K562 (cell line): ENCODE data around the gene OR5F1. TPM values are rescaled to one million over a fixed set of nuclear protein-coding genes. Genes with fewer than 3 reads are reported as not detected.

ENCODE experiments used
- ATAC-seq: fragments of 200-7000 bp; cut with Tn5 transposase; 3 replicates; pipeline ENCODE4 v1.9.1; 2020; ENCODE audit warnings: moderate library complexity
- BruUV-seq: library from RNA; stranded (reverse); fragments of 400-500 nt; replicated peaks from 2 replicates; lab custom pipeline; 2021; lab: Mats Ljungman, UMichigan
- CTCF ChIA-PET: fragments of 300-600 bp; formaldehyde crosslinking; extraction: SDS; loops from one replicate; lab custom pipeline; 2021; ENCODE audit warnings: low intra/inter-chr PET ratio; lab: Yijun Ruan, JAX
- POLR2A ChIA-PET: fragments of 300-600, 350-650 bp; sonication (Branson Sonifier 250); formaldehyde crosslinking; extraction: SDS; loops from one replicate; lab custom pipeline; 2021; ENCODE audit warnings: antibody characterized with exemption, inconsistent platforms; lab: Yijun Ruan, JAX
- DNase-seq, 4 experiments: peaks; one replicate each; pipeline versions ENCODE4 v3.0.0 to v3.0.0-alpha.2; 2011 to 2018; ENCODE audit warnings: low spot score in 3 of 4, mixed read lengths in 3 of 4; ENCODE audit errors: extremely low read depth in 1 of 4
- FAIRE-seq: peaks from 2 replicates; lab custom pipeline; 2011; peaks lifted over from hg19 to GRCh38; lab: Jason Lieb, UNC
- H2AFZ ChIP-seq: 2 replicates; pipeline ENCODE4 v1.6.0; 2011; ENCODE audit warnings: low read depth, low read length, control low read depth, inconsistent platforms
- H3K27ac ChIP-seq: fragments of 200-600 bp; 3 replicates; pipeline ENCODE4 v1.8.0; 2011; ENCODE audit warnings: low read depth, mild to moderate bottlenecking, control low read depth, inconsistent platforms, low read length, moderate library complexity, mixed read lengths; ENCODE audit errors: extremely low read depth
- H3K27me3 ChIP-seq, 2 experiments: fragments of 300-600 bp in 1 of 2; 2 replicates in 1 of 2; 3 replicates in 1 of 2; pipeline versions ENCODE4 v1.6.0 to v1.8.0; 2011; ENCODE audit warnings: inconsistent platforms in 2 of 2, low read length in 2 of 2, mild to moderate bottlenecking in 1 of 2, mixed read lengths in 1 of 2, moderate library complexity in 1 of 2; ENCODE audit not compliant: control insufficient read depth in 2 of 2, insufficient read depth in 2 of 2
- H3K36me3 ChIP-seq: fragments of 300-600 bp; 3 replicates; pipeline ENCODE4 v1.8.0; 2011; ENCODE audit warnings: mild to moderate bottlenecking, low read length, inconsistent platforms; ENCODE audit not compliant: control insufficient read depth, insufficient read depth
- H3K4me1 ChIP-seq, 2 experiments: fragments of 200-600 bp in 1 of 2; replicated peaks in 1 of 2; 2 replicates in 1 of 2; 3 replicates in 1 of 2; pipeline versions ENCODE4 v1.5.1 to v1.8.0; 2011; ENCODE audit warnings: inconsistent platforms in 2 of 2, low read length in 2 of 2, mild to moderate bottlenecking in 1 of 2, mixed read lengths in 1 of 2, moderate library complexity in 1 of 2; ENCODE audit not compliant: control insufficient read depth in 2 of 2, insufficient read depth in 2 of 2
- H3K4me2 ChIP-seq: 2 replicates; pipeline ENCODE4 v1.6.1; 2011; ENCODE audit warnings: low read length, control low read depth, inconsistent platforms, mixed read lengths; ENCODE audit not compliant: insufficient read depth
- H3K4me3 ChIP-seq: fragments of 200-600 bp; sonication (generic), shearing (Covaris generic); 2 replicates; pipeline ENCODE4 v1.5.1; 2016; ENCODE audit warnings: control low read depth, inconsistent platforms
- H3K79me2 ChIP-seq: fragments of 200-600 bp; 3 replicates; pipeline ENCODE4 v1.8.0; 2011; ENCODE audit warnings: low read length, inconsistent platforms; ENCODE audit not compliant: control insufficient read depth, insufficient read depth
- H3K9ac ChIP-seq, 2 experiments: 2 replicates each; pipeline versions ENCODE4 v1.6.0 to v1.6.1; 2011; ENCODE audit warnings: low read depth in 2 of 2, low read length in 2 of 2, control low read depth in 1 of 2, inconsistent platforms in 1 of 2, mild to moderate bottlenecking in 1 of 2, mixed read lengths in 1 of 2; ENCODE audit not compliant: insufficient read depth in 1 of 2
- H3K9me1 ChIP-seq: one replicate; pipeline ENCODE4 v1.6.0; 2011; ENCODE audit warnings: inconsistent platforms, mild to moderate bottlenecking, low read length, moderate library complexity; ENCODE audit not compliant: control insufficient read depth, insufficient read depth
- H3K9me3 ChIP-seq: replicated peaks from 2 replicates; pipeline ENCODE4 v1.5.1; 2011; ENCODE audit warnings: low read depth, low read length, inconsistent platforms; ENCODE audit not compliant: control insufficient read depth, insufficient read depth
- H4K20me1 ChIP-seq: replicated peaks from 2 replicates; pipeline ENCODE4 v1.6.1; 2011; ENCODE audit warnings: low read length, inconsistent platforms, mixed read lengths; ENCODE audit not compliant: control insufficient read depth, insufficient read depth
- DACH1 ChIP-seq: fragments of 450-650 bp; IDR thresholded peaks from 2 replicates; pipeline ENCODE4 v1.6.1; 2018; ENCODE audit not compliant: partially characterized antibody
- DMBX1 ChIP-seq: fragments of 250-450 bp; sonication (Bioruptor Pico); IDR thresholded peaks from 2 replicates; pipeline ENCODE4 v1.8.0; 2022; ENCODE audit warnings: inconsistent platforms, mild to moderate bottlenecking, moderate library complexity, borderline replicate concordance
- EZH2 ChIP-seq: IDR thresholded peaks from 2 replicates; pipeline ENCODE4 v1.6.1; 2012; ENCODE audit warnings: low read depth, mild to moderate bottlenecking, inconsistent platforms, low read length, borderline replicate concordance
- JUND ChIP-seq, 2 experiments: IDR thresholded peaks; 2 replicates in 1 of 2; 3 replicates in 1 of 2; pipeline ENCODE4 v1.6.1; 2011; ENCODE audit warnings: borderline replicate concordance in 2 of 2, low read depth in 2 of 2, low read length in 2 of 2, improper control_type of control experiment in 1 of 2, missing biosample characterization in 1 of 2, missing genetic modification characterization in 1 of 2, missing genetic modification reagents in 1 of 2
- KAT8 ChIP-seq: fragments of 450-650 bp; IDR thresholded peaks from 2 replicates; pipeline ENCODE4 v1.6.1; 2016; ENCODE audit warnings: low read depth, mild to moderate bottlenecking
- LCOR ChIP-seq: sonication (generic); formaldehyde crosslinking; IDR thresholded peaks from 2 replicates; pipeline ENCODE4 v1.8.0; 2022; ENCODE audit warnings: mild to moderate bottlenecking, missing genetic modification reagents
- NCOR1 ChIP-seq: fragments of 450-650 bp; IDR thresholded peaks from 2 replicates; pipeline ENCODE4 v1.6.1; 2016; ENCODE audit warnings: mild to moderate bottlenecking, moderate library complexity
- TCF7 ChIP-seq: sonication (generic); IDR thresholded peaks from 2 replicates; pipeline ENCODE4 v1.6.1; 2016; ENCODE audit warnings: antibody characterized with exemption, borderline replicate concordance
- ZFPM2 ChIP-seq: fragments of 250-450 bp; sonication (Bioruptor Pico); IDR thresholded peaks from 2 replicates; pipeline ENCODE4 v1.5.1; 2022; ENCODE audit warnings: mild to moderate bottlenecking
- ZSCAN32 ChIP-seq: fragments of 450-650 bp; formaldehyde crosslinking; IDR thresholded peaks from 2 replicates; pipeline ENCODE4 v1.4.0; 2020; ENCODE audit warnings: mild to moderate bottlenecking, moderate library complexity
- in situ Hi-C: fragments of 300-500 bp; cut with MboI; formaldehyde crosslinking; loops from 4 replicates; pipeline ENCODE4 v1.15.0; 2018; ENCODE audit warnings: inconsistent platforms, mixed read lengths
- intact Hi-C: fragments of 100-400 bp; cut with micrococcal nuclease; formaldehyde crosslinking; loops from 2 replicates; pipeline ENCODE4 v1.14.2; 2022
- polyA plus RNA-seq, 8 experiments: library from polyadenylated mRNA; depleted of rRNA in 4 of 8; stranded (reverse) in 5 of 8; unstranded in 3 of 8; fragments of >200 nt; fragmentation: Nextera tagmentation in 2 of 8; fragmentation: Illumina TruSeq in 1 of 8; extraction: Ambion mirVana in 2 of 8; extraction: Trizol in 1 of 8; gene quantifications; 2 replicates each; pipeline versions ENCODE4 v1.2.1 to v1.2.3, GENCODE V29; 2011 to 2014; ENCODE audit warnings: inconsistent platforms in 1 of 8, missing spikeins in 1 of 8
- total RNA-seq, 7 experiments: library from RNA; depleted of rRNA in 6 of 7; stranded (reverse); fragments of >200 nt in 6 of 7; fragmentation: Illumina TruSeq in 2 of 7; extraction: Trizol in 2 of 7; gene quantifications; 2 replicates each; pipeline versions ENCODE4 v1.2.1 to v1.2.3, GENCODE V29; 2011 to 2021; ENCODE audit warnings: low replicate concordance in 1 of 7
- TF ChIP-seq, protein P1 (sequence below): sonication (generic); formaldehyde crosslinking; IDR thresholded peaks from 2 replicates; pipeline ENCODE4 v1.5.0; 2020; ENCODE audit warnings: missing genetic modification reagents
- TF ChIP-seq, protein P2 (sequence below): fragments of 450-650 bp; formaldehyde crosslinking; IDR thresholded peaks from 2 replicates; pipeline ENCODE4 v1.4.0; 2020; ENCODE audit warnings: mild to moderate bottlenecking, moderate library complexity
- TF ChIP-seq, protein P3 (sequence below): fragments of 250-450 bp; sonication (Bioruptor Pico); IDR thresholded peaks from 2 replicates; pipeline ENCODE4 v1.5.0; 2021; ENCODE audit warnings: mild to moderate bottlenecking, borderline replicate concordance
- TF ChIP-seq, protein P4 (sequence below): fragments of 250-450 bp; sonication (Bioruptor Pico); IDR thresholded peaks from 2 replicates; pipeline ENCODE4 v1.9.0; 2021; ENCODE audit warnings: mild to moderate bottlenecking

Gene OR5F1
- total and polyA plus RNA-seq, 9 of the 15 experiments (the other 6 are each of a cell fraction or from before 2014, with no cell fraction given): not detected

DNA sequence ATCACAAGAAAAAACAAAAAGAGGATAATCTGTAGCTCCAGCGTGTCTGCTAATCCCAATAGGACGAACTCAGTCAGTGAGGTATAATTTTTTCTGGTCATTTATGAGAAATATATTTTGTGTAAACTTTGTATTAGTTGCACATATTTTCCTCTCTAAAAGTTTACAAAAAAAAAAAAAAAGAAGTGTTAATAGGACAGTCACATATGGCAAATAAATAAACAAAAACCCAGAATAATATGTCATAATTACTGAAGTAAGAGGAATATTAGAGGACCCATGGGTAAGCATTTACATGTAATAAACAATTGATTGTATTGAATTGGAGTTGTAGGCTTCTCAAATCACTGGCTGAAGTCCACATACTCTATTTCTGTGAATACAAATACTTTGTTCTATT is at the start of gene OR5F1 (continued):
- no peak for TF ChIP-seq DACH1
- no peak for TF ChIP-seq EZH2
- TF ChIP-seq, protein P1, sequence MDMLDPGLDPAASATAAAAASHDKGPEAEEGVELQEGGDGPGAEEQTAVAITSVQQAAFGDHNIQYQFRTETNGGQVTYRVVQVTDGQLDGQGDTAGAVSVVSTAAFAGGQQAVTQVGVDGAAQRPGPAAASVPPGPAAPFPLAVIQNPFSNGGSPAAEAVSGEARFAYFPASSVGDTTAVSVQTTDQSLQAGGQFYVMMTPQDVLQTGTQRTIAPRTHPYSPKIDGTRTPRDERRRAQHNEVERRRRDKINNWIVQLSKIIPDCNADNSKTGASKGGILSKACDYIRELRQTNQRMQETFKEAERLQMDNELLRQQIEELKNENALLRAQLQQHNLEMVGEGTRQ: no peak
- TF ChIP-seq ZSCAN32: no peak
- no peak for TF ChIP-seq TCF7

DNA sequence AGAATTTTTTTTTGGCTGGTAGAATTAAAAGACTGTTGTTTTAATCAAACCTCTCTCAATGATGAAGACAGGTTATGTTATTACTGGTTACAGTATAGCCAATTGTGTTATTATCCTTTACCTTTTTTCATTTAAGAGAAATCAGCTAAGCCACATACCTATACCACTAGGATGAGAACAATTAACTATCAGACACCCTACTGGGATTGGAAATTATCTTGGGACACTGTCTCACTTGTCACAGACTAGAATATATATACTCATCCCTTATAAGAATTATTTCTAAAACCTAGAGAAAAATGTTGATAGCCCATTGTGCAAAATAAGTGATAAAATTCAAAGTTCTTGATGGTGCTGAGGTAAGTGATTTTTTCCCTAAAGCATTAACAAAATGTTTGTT is 32.9 kb upstream of the OR5F1 start, which contains the start of gene OR5AS1:
OR5AS1 (plus strand) TSS at position 301 of the 400 bp plus-strand sequence. CDS start 2,765 bp downstream, outside the sequence.
- CTCF ChIA-PET: no interaction called here
- FAIRE-seq: no peak
- no peaks in the 10 kb centered on the region for H3K9me1 ChIP-seq
- no peaks in the 10 kb centered on the region for H3K4me1 ChIP-seq
- H3K9ac ChIP-seq: no peak within 1 kb of the TSS
- H3K36me3 ChIP-seq: no peaks in the 10 kb centered on the region
- BruUV-seq: no TSS peak
- no peak for ATAC-seq
- no peak within 1 kb of the TSS for H3K4me2 ChIP-seq
- H2AFZ ChIP-seq: no peak within 1 kb of the TSS
- H3K79me2 ChIP-seq: no peaks in the 10 kb centered on the region
- H3K27ac ChIP-seq: no peak within 1 kb of the TSS
- no peak within 1 kb of the TSS for H3K4me3 ChIP-seq
- DNase-seq: no peak
- no peaks in the 10 kb centered on the region for H3K9me3 ChIP-seq
- in situ Hi-C loops (no loop called here), intact Hi-C loops (no loop called here)
- POLR2A ChIA-PET: no interaction called here
- no peaks in the 10 kb centered on the region for H3K27me3 ChIP-seq
- H4K20me1 ChIP-seq: no peaks in the 10 kb centered on the region
- TF ChIP-seq, protein P2, sequence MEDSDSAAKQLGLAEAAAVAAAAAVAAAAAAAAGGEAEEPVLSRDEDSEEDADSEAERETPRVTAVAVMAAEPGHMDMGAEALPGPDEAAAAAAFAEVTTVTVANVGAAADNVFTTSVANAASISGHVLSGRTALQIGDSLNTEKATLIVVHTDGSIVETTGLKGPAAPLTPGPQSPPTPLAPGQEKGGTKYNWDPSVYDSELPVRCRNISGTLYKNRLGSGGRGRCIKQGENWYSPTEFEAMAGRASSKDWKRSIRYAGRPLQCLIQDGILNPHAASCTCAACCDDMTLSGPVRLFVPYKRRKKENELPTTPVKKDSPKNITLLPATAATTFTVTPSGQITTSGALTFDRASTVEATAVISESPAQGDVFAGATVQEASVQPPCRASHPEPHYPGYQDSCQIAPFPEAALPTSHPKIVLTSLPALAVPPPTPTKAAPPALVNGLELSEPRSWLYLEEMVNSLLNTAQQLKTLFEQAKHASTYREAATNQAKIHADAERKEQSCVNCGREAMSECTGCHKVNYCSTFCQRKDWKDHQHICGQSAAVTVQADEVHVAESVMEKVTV (CRISPR knock-in tag): no peak
- TF ChIP-seq, protein P3, sequence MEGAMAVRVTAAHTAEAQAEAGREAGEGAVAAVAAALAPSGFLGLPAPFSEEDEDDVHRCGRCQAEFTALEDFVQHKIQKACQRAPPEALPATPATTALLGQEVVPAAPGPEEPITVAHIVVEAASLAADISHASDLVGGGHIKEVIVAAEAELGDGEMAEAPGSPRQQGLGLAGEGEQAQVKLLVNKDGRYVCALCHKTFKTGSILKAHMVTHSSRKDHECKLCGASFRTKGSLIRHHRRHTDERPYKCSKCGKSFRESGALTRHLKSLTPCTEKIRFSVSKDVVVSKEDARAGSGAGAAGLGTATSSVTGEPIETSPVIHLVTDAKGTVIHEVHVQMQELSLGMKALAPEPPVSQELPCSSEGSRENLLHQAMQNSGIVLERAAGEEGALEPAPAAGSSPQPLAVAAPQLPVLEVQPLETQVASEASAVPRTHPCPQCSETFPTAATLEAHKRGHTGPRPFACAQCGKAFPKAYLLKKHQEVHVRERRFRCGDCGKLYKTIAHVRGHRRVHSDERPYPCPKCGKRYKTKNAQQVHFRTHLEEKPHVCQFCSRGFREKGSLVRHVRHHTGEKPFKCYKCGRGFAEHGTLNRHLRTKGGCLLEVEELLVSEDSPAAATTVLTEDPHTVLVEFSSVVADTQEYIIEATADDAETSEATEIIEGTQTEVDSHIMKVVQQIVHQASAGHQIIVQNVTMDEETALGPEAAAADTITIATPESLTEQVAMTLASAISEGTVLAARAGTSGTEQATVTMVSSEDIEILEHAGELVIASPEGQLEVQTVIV (CRISPR knock-in tag): no peak
- TF ChIP-seq ZFPM2: no peak
- TF ChIP-seq LCOR (CRISPR knock-in tag): no peak
- TF ChIP-seq DMBX1 (CRISPR knock-in tag): no peak
- no peak for TF ChIP-seq JUND (IDR thresholded peaks at IDR 0.05; ENCODE audit: borderline replicate concordance, low read depth, low read length)
- no peak for TF ChIP-seq JUND (tag; IDR thresholded peaks at IDR 0.05; ENCODE audit: borderline replicate concordance, low read depth, low read length)
- no peak for TF ChIP-seq KAT8
- TF ChIP-seq, protein P4, sequence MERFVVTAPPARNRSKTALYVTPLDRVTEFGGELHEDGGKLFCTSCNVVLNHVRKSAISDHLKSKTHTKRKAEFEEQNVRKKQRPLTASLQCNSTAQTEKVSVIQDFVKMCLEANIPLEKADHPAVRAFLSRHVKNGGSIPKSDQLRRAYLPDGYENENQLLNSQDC (CRISPR knock-in tag): no peak
- TF ChIP-seq NCOR1: no peak
